Measurements from ENCODE around the gene VSTM4.

VSTM4 gene

DNA sequence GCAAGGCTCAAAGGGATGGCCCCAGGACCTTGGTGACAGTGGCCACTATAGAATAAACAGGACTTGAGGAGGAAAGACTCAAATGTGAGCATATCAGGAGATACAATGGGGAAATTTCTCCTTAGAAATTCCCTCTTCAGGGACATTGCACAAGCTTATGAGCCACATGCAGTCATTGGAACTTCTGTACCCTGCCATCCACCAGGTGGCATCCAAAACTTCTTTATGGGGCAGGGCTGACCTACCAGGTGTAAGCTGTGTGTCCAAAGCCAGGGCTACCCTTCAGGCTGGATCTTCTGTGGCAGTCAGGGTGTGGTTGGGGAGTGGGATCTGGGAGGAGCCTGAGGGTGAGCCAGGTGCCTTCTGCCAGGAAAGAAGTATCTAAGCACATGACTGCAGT lies 139.1 kb downstream of the VSTM4 start:
- peak; percentile 18 for DNase-seq
- Histone ChIP-seq H3K27ac (no peak overlapping the region), H3K9me3 (ENCODE audit: severe bottlenecking) (no peaks in the 10 kb centered on the region), H3K27me3 (ENCODE audit: insufficient read depth, low read depth, severe bottlenecking) (peaks cover 18% of the 10 kb centered on the region), H3K36me3 (no peaks in the 10 kb centered on the region), H3K4me3 (ENCODE audit: low read depth, low read length) (no peak overlapping the region)
- TF ChIP-seq, protein P1, sequence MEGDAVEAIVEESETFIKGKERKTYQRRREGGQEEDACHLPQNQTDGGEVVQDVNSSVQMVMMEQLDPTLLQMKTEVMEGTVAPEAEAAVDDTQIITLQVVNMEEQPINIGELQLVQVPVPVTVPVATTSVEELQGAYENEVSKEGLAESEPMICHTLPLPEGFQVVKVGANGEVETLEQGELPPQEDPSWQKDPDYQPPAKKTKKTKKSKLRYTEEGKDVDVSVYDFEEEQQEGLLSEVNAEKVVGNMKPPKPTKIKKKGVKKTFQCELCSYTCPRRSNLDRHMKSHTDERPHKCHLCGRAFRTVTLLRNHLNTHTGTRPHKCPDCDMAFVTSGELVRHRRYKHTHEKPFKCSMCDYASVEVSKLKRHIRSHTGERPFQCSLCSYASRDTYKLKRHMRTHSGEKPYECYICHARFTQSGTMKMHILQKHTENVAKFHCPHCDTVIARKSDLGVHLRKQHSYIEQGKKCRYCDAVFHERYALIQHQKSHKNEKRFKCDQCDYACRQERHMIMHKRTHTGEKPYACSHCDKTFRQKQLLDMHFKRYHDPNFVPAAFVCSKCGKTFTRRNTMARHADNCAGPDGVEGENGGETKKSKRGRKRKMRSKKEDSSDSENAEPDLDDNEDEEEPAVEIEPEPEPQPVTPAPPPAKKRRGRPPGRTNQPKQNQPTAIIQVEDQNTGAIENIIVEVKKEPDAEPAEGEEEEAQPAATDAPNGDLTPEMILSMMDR (IDR thresholded peaks at IDR 0.05; ENCODE audit: low read depth, low read length) = peak; percentile 22; the same call in 1 of the 2 replicates

DNA sequence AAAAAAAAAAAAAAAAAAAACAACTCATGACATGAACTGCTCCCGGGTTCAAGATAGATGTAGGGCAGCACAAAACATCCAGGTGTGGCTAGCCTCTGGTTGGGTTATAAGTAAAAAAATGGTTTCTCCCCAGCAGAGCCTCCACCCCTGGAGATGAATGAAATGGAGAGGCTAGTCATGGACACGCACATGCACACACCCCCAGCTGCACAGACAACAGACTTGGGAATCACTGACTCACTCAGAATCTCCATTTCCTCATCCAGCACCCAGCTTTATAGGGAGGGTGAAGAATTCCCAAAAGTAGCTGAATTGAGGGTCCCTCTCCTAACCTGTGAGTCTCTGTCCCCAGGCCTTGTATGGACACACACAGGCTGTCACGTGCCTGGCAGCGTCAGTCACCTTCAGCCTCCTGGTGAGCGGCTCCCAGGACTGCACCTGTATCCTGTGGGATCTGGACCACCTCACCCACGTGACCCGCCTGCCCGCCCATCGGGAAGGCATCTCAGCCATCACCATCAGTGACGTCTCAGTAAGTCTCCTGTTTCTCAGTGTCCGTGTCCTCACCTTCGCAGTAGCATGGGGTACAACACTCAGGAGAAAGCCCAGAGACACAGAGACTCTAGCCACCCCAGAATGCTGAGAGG lies 140.7 kb downstream of the VSTM4 start:
- no peak overlapping the region for H3K27ac ChIP-seq
- H3K36me3 ChIP-seq = no peaks in the 10 kb centered on the region
- H3K4me3 ChIP-seq (ENCODE audit: low read depth, low read length) = no peak overlapping the region
- TF ChIP-seq, protein P1 (IDR thresholded peaks at IDR 0.05; ENCODE audit: low read depth, low read length) = no peak
- H3K9me3 ChIP-seq (ENCODE audit: severe bottlenecking) = no peaks in the 10 kb centered on the region
- H3K27me3 ChIP-seq (ENCODE audit: insufficient read depth, low read depth, severe bottlenecking) = peaks cover 8% of the 10 kb centered on the region
- no peak for DNase-seq

DNA sequence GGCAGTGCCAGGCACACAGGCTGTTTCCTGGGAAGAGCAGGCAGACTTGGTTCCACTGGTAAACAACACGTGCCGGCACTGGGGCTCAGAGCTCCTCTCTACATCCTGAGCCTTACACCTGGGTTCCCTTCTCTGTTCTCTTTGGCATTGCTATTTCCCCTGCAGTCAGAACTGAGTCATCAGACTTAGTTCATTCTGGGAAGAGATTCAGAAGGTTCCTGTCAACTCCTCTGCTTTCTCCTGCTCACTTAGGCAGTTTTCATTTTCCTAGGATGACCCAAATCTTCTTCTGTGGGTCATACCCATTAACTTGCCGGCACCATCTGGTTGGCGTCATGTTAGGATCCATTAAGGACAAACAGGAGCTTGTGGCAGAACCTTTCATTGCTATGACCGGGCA lies 142.3 kb downstream of the VSTM4 start:
- no peaks in the 10 kb centered on the region for H3K9me3 ChIP-seq (ENCODE audit: severe bottlenecking)
- H3K27me3 ChIP-seq (ENCODE audit: insufficient read depth, low read depth, severe bottlenecking) = peaks cover 7% of the 10 kb centered on the region
- no peak overlapping the region for H3K4me3 ChIP-seq (ENCODE audit: low read depth, low read length)
- no peak overlapping the region for H3K27ac ChIP-seq
- no peaks in the 10 kb centered on the region for H3K36me3 ChIP-seq
- TF ChIP-seq, protein P1 (IDR thresholded peaks at IDR 0.05; ENCODE audit: low read depth, low read length) = no peak
- no peak for DNase-seq

DNA sequence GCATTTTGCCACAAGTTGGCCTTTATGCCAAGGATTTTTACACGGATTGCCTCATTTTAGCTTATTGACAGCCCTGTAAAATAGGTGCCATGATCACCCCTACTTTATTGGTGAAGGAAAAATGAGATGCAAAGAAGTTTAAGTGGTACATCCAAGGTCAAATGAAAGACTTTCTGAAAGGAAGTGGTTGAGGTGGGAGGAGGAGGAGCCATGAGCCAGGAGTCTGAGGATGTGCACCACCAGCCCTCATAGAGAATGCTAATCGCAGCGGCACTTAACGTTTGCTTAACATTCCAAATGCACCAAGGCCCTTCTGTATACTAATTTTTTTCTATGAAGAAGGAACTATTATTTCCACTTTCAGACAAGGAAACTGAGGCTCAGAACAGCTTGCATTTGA lies 144.7 kb downstream of the VSTM4 start:
- no peaks in the 10 kb centered on the region for H3K36me3 ChIP-seq
- peaks cover 8% of the 10 kb centered on the region for H3K27me3 ChIP-seq (ENCODE audit: insufficient read depth, low read depth, severe bottlenecking)
- no peak for DNase-seq
- no peak overlapping the region for H3K4me3 ChIP-seq (ENCODE audit: low read depth, low read length)
- TF ChIP-seq, protein P1 (IDR thresholded peaks at IDR 0.05; ENCODE audit: low read depth, low read length) = no peak
- no peaks in the 10 kb centered on the region for H3K9me3 ChIP-seq (ENCODE audit: severe bottlenecking)
- H3K27ac ChIP-seq = no peak overlapping the region

DNA sequence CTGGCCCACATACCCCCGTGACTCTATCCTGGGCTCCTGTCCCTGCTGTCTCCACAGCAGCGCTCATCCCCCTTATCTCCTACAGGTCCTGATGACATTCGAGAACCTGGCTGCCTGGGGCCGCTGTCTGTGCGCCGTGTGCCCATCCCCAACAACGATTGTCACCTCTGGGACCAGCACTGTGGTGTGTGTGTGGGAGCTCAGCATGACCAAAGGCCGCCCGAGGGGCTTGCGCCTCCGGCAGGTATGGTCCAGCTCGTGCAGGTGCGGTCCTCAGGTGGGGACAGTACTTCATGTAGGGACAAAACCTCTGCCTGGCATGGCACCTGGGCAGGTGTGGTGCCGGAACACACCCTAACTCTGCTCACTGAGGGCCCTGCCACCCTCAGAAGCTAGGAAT lies 145.3 kb downstream of the VSTM4 start:
- Histone ChIP-seq H3K9me3 (ENCODE audit: severe bottlenecking) (no peaks in the 10 kb centered on the region), H3K27ac (no peak overlapping the region), H3K27me3 (ENCODE audit: insufficient read depth, low read depth, severe bottlenecking) (peaks cover 4% of the 10 kb centered on the region), H3K36me3 (no peaks in the 10 kb centered on the region), H3K4me3 (ENCODE audit: low read depth, low read length) (no peak overlapping the region)
- TF ChIP-seq, protein P1 (IDR thresholded peaks at IDR 0.05; ENCODE audit: low read depth, low read length) = no peak
- no peak for DNase-seq

DNA sequence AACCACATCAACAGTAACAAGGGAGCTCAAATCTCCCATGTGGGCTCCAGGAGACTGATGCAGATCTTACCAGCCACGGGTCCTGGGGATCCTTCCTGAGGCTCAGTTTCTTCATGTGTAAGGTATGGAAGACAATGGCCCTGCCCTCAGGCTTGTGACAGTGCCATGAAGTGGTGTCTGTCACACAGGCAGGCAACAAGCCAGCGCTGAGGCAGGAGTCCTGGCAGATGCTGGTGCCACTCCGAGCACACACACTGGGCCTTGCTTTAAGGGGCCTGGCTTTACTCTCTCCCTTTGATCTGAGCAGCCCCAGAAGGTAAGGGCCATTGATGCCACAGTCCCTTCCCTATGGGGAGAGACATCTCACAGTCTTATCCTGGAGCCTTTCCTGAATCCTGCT lies 147.3 kb downstream of the VSTM4 start:
- Histone ChIP-seq H3K36me3 (no peaks in the 10 kb centered on the region), H3K27ac (no peak overlapping the region), H3K27me3 (ENCODE audit: insufficient read depth, low read depth, severe bottlenecking) (peaks cover 9% of the 10 kb centered on the region), H3K9me3 (ENCODE audit: severe bottlenecking) (no peaks in the 10 kb centered on the region), H3K4me3 (ENCODE audit: low read depth, low read length) (no peak overlapping the region)
- DNase-seq = no peak
- TF ChIP-seq, protein P1 (IDR thresholded peaks at IDR 0.05; ENCODE audit: low read depth, low read length) = no peak

All from WERI-Rb-1 (cell line).